ENCODE data around the gene C6orf15.

The C6orf15 gene
- long read RNA-seq, donor 1, result 0 reads
- long read RNA-seq, donor 2, result 0 reads
- long read RNA-seq, donor 3, result 0 reads
- long read RNA-seq, donor 4, result 0 reads
- long read RNA-seq, donor 5, result 0 reads
- long read RNA-seq, donor 6, result 0 reads
- long read RNA-seq, donor 7, result 0 reads
- long read RNA-seq, donor 8, result 0 reads

GRCh38 chr6:31112478-31112877 is at the start of gene C6orf15:
Gene C6orf15 (minus strand): TSS chr6:31112575. CDS start chr6:31112555, 20 bp downstream.
- DNase-seq, result no peak

GRCh38 chr6:31161216-31162126 is 49.1 kb upstream of the C6orf15 start:
- no peak for DNase-seq

GRCh38 chr6:31158863-31159855 is 46.8 kb upstream of the C6orf15 start:
- DNase-seq, result no peak

GRCh38 chr6:31158140-31158862 is 45.9 kb upstream of the C6orf15 start, which contains the start of gene TCF19:
Gene TCF19 (plus strand): TSS chr6:31158589. CDS start chr6:31159470, 881 bp downstream.
- peak; percentile 97 for DNase-seq

GRCh38 chr6:31157513-31158139 is 45.3 kb upstream of the C6orf15 start, which contains the start of gene CCHCR1:
Gene CCHCR1 (minus strand): TSS chr6:31157802. CDS start chr6:31157600, 202 bp downstream.
- no peak for DNase-seq

GRCh38 chr6:31156641-31157040 is 44.3 kb upstream of the C6orf15 start:
- no peak for DNase-seq

- DNase-seq, result no peak
Observed at GRCh38 chr6:31154436-31154835, 42.1 kb upstream of the C6orf15 start.

- no peak for DNase-seq
Observed at GRCh38 chr6:31152781-31153180, 40.4 kb upstream of the C6orf15 start.

GRCh38 chr6:31149827-31150447 is 37.6 kb upstream of the C6orf15 start:
- no peak for DNase-seq

GRCh38 chr6:31145386-31145785 is 33.0 kb upstream of the C6orf15 start:
- no peak for DNase-seq

GRCh38 chr6:31144970-31145340 is 32.6 kb upstream of the C6orf15 start:
- no peak for DNase-seq

GRCh38 chr6:31144296-31144969 is 32.1 kb upstream of the C6orf15 start:
- DNase-seq, result no peak

- DNase-seq, result no peak
Observed at GRCh38 chr6:31143148-31143547, 30.8 kb upstream of the C6orf15 start.

- no peak for DNase-seq
Observed at GRCh38 chr6:31142361-31142761, 30.0 kb upstream of the C6orf15 start.

GRCh38 chr6:31140643-31141042 is 28.3 kb upstream of the C6orf15 start:
- DNase-seq, result no peak

GRCh38 chr6:31139599-31139998 is 27.2 kb upstream of the C6orf15 start:
- no peak for DNase-seq

GRCh38 chr6:31138982-31139381 is 26.6 kb upstream of the C6orf15 start, which contains the start of gene PSORS1C2:
Gene PSORS1C2 (minus strand): TSS chr6:31139066. CDS start chr6:31139026, 40 bp downstream.
- DNase-seq, result no peak

GRCh38 chr6:31135710-31136109 is 23.3 kb upstream of the C6orf15 start:
- no peak for DNase-seq

GRCh38 chr6:31132806-31133205 is 20.4 kb upstream of the C6orf15 start:
- no peak for DNase-seq

GRCh38 chr6:31131595-31131994 is 19.2 kb upstream of the C6orf15 start:
- DNase-seq, result no peak
